ENCODE results near the gene ARHGEF12. TPM values are rescaled to one million over a fixed set of nuclear protein-coding genes. Genes with fewer than 3 reads are reported as not detected.

The ARHGEF12 gene
- total and polyA plus RNA-seq, 10 of the 15 experiments (the other 5 are each of a cell fraction or from before 2014, with no cell fraction given) = 2.7 to 40.8 (median 20.9) TPM

GRCh38 chr11:120329556-120329955 is 6.7 kb upstream of the ARHGEF12 start:
- no TSS peak for BruUV-seq (replicated peaks)
- H3K27ac ChIP-seq (ENCODE audit: control insufficient read depth, insufficient read depth) = no peak overlapping the region
- H3K9me3 ChIP-seq (replicated peaks; ENCODE audit: control insufficient read depth, insufficient read depth, low read length) = no peaks in the 10 kb centered on the region; the same call in 2 of the 3 replicates
- in situ Hi-C loops (cut with MboI) (no loop called here), intact Hi-C loops (cut with micrococcal nuclease; ENCODE audit: unreplicated experiment) (no loop called here)
- no peak overlapping the region for H3K9ac ChIP-seq (ENCODE audit: control insufficient read depth, insufficient read depth, low read length)
- no peak for FAIRE-seq
- no peaks in the 10 kb centered on the region for H3K79me2 ChIP-seq (ENCODE audit: control insufficient read depth, insufficient read depth, low read length)
- TF ChIP-seq POU2F2 (IDR thresholded peaks at IDR 0.05; ENCODE audit: borderline replicate concordance, low read depth, low read length) (no peak), CBX3 (IDR thresholded peaks at IDR 0.05; ENCODE audit: borderline replicate concordance, low read depth) (no peak), ZBED1 (IDR thresholded peaks at IDR 0.05; ENCODE audit: borderline replicate concordance) (no peak), ETV6 (conservative IDR thresholded peaks at IDR 0.05 in 1 of 2, IDR thresholded peaks at IDR 0.05 in 1 of 2; ENCODE audit: borderline replicate concordance in 1 of 2, low read depth in 1 of 2) (no peak), BMI1 (IDR thresholded peaks at IDR 0.05; ENCODE audit: borderline replicate concordance) (no peak), NR2C2 (IDR thresholded peaks at IDR 0.05; ENCODE audit: borderline replicate concordance, control insufficient read depth, insufficient read length, low read depth) (no peak), HDGF (IDR thresholded peaks at IDR 0.05) (no peak), SIX5 (IDR thresholded peaks at IDR 0.05; ENCODE audit: low read depth, low read length, severe bottlenecking) (no peak), EP300 (IDR thresholded peaks at IDR 0.05; ENCODE audit: borderline replicate concordance in 1 of 2, control insufficient read depth in 1 of 2, low read depth in 2 of 2, low read length in 2 of 2) (no peak), NFYB (IDR thresholded peaks at IDR 0.05; ENCODE audit: insufficient read depth, low read depth, low read length) (no peak), BCL3 (IDR thresholded peaks at IDR 0.05; ENCODE audit: borderline replicate concordance, insufficient read depth, low read depth, low read length, poor library complexity, severe bottlenecking) (no peak), MTA2 (IDR thresholded peaks at IDR 0.05; ENCODE audit: low read depth) (no peak), RUNX3 (IDR thresholded peaks at IDR 0.05; ENCODE audit: low read length) (no peak), REST (IDR thresholded peaks at IDR 0.05; ENCODE audit: low read depth, low read length) (no peak), RAD21 (IDR thresholded peaks at IDR 0.05; ENCODE audit: insufficient read depth, low read depth, low read length) (no peak), HDAC2 (IDR thresholded peaks at IDR 0.05) (no peak), MEF2B (IDR thresholded peaks at IDR 0.05; ENCODE audit: partially characterized antibody, poor library complexity, severe bottlenecking) (no peak)
- H2AFZ ChIP-seq (ENCODE audit: control insufficient read depth, low read depth, low read length) = no peak overlapping the region
- no peaks in the 10 kb centered on the region; a peak in 2 of 4 replicates for H3K27me3 ChIP-seq (replicated peaks in 1 of 2; ENCODE audit: control insufficient read depth in 2 of 2, insufficient read depth in 2 of 2, low read length in 1 of 2)
- no peak for DNase-seq (ENCODE audit: low read depth, low spot score)
- RAD21 ChIA-PET (ENCODE audit: unreplicated experiment) = no interaction called here
- H3K4me1 ChIP-seq (ENCODE audit: control insufficient read depth, insufficient read depth, low read length) = peaks cover 6% of the 10 kb centered on the region; the same call in 1 of the 2 replicates
- CTCF ChIA-PET = interaction anchor here (1.2 kb wide), 1 partner anchor 71 kb away, joined by 3 read pairs; no protein-coding TSS in a partner anchor
- POLR2A ChIA-PET = no interaction called here
- WGBS (ENCODE audit: insufficient coverage, insufficient replicate concordance, low lambda C conversion rate, missing lambda C conversion rate) = 67% methylated on average over 3 of the region's 3 CpGs
- SMC1A ChIA-PET (ENCODE audit: uncharacterized antibody, unreplicated experiment) = no interaction called here
- no peaks in the 10 kb centered on the region for H3K36me3 ChIP-seq (ENCODE audit: control insufficient read depth in 2 of 2, insufficient read depth in 2 of 2, low read length in 1 of 2)
- H3K4me3 ChIP-seq = no peak overlapping the region
- H4K20me1 ChIP-seq (ENCODE audit: control insufficient read depth, insufficient read depth) = no peaks in the 10 kb centered on the region
- ATAC-seq = no peak
- H3K4me2 ChIP-seq (ENCODE audit: control insufficient read depth, insufficient read depth) = no peak overlapping the region
